OCI-LY1 (cell line): ENCODE measurements around the gene RYR3.

Experiments
- H2AFZ ChIP-seq: fragments of 200-600 bp; sonication (generic), shearing (Covaris generic); 2 replicates; pipeline ENCODE4 v1.6.0; 2014; ENCODE audit warnings: antibody characterized with exemption, mild to moderate bottlenecking, low read length
- H3F3A ChIP-seq: fragments of 200-600 bp; sonication (generic), shearing (Covaris generic); 2 replicates; pipeline ENCODE4 v1.6.0; 2014; ENCODE audit warnings: mild to moderate bottlenecking, antibody characterized with exemption, low read length, moderate library complexity; ENCODE audit not compliant: insufficient read depth
- H3K27ac ChIP-seq: fragments of 200-600 bp; sonication (generic); 2 replicates; pipeline ENCODE4 v1.5.1; 2014; ENCODE audit warnings: low read length, mixed run types, mild to moderate bottlenecking, low read depth; ENCODE audit not compliant: poor library complexity, severe bottlenecking
- H3K27me3 ChIP-seq: fragments of 200-600 bp; sonication (generic); 2 replicates; pipeline ENCODE4 v1.6.0; 2014; ENCODE audit warnings: antibody characterized with exemption, mild to moderate bottlenecking, low read length, moderate library complexity; ENCODE audit not compliant: insufficient read depth
- H3K36me3 ChIP-seq: fragments of 200-600 bp; sonication (generic); 2 replicates; pipeline ENCODE4 v1.6.1; 2014; ENCODE audit warnings: mild to moderate bottlenecking, antibody characterized with exemption, low read length, moderate library complexity, mixed read lengths; ENCODE audit not compliant: insufficient read depth
- H3K4me1 ChIP-seq: fragments of 200-600 bp; sonication (generic); 2 replicates; pipeline ENCODE4 v1.5.1; 2014; ENCODE audit warnings: mild to moderate bottlenecking, low read length, moderate library complexity; ENCODE audit not compliant: insufficient read depth, severe bottlenecking
- H3K4me2 ChIP-seq: fragments of 200-600 bp; sonication (generic), shearing (Covaris generic); 2 replicates; pipeline ENCODE4 v1.6.1; 2014; ENCODE audit warnings: low read length
- H3K4me3 ChIP-seq: fragments of 200-600 bp; sonication (generic); 2 replicates; pipeline ENCODE4 v1.5.1; 2014; ENCODE audit warnings: low read length, low read depth, mild to moderate bottlenecking, mixed read lengths; ENCODE audit not compliant: poor library complexity, severe bottlenecking
- H3K79me2 ChIP-seq: fragments of 200-600 bp; shearing (Covaris generic); 2 replicates; pipeline ENCODE4 v1.6.1; 2016; ENCODE audit warnings: mixed run types, low read length, mixed read lengths; ENCODE audit not compliant: insufficient read depth
- H3K9ac ChIP-seq: fragments of 200-600 bp; sonication (generic), shearing (Covaris generic); 2 replicates; pipeline ENCODE4 v1.6.1; 2014; ENCODE audit warnings: mild to moderate bottlenecking, low read length, mixed read lengths
- H3K9me2 ChIP-seq: fragments of 200-600 bp; sonication (generic), shearing (Covaris generic); 2 replicates; pipeline ENCODE4 v1.6.1; 2014; ENCODE audit warnings: low read depth, mild to moderate bottlenecking, low read length, mixed read lengths
- H3K9me3 ChIP-seq: fragments of 200-600 bp; shearing (Covaris generic); 2 replicates; pipeline ENCODE4 v1.6.1; 2014; ENCODE audit warnings: low read length, mixed read lengths
- H4K20me1 ChIP-seq: fragments of 200-600 bp; sonication (generic), shearing (Covaris generic); 2 replicates; pipeline ENCODE4 v1.6.0; 2016; ENCODE audit warnings: mild to moderate bottlenecking, low read length; ENCODE audit not compliant: insufficient read depth
- CTCF ChIP-seq: fragments of 200-600 bp; sonication (generic), shearing (Covaris generic); IDR thresholded peaks from 2 replicates; pipeline ENCODE4 v1.5.1; 2017; ENCODE audit warnings: mild to moderate bottlenecking, antibody characterized with exemption, low read length, moderate library complexity, mixed read lengths
- EZH2 ChIP-seq: fragments of 200-600 bp; sonication (generic), shearing (Covaris generic); IDR thresholded peaks from 2 replicates; pipeline ENCODE4 v1.8.0; 2017; ENCODE audit warnings: borderline replicate concordance, mixed run types, mild to moderate bottlenecking, antibody characterized with exemption, low read length, moderate library complexity, mixed read lengths

The RYR3 gene

DNA sequence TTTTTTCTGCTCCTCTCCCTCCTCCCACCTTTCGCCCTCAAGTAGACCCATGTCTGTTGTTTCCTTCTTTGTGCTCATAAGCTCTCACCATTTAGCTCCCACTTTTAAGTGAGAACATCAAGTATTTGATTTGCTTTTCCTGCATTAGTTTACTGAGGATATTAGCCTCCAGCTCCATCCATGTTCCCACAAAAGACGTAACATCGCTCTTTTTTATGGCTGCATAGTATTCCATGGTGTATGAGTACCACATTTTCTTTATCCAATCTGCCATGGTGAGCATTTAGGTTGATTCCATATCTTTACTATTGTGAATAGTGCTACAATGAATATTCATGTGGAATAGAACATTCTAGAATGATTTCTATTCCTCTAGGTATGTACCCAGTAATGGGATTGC lies 178.6 kb downstream of the RYR3 start:
- Histone ChIP-seq H3K9me3 (no peaks in the 10 kb centered on the region), H3F3A (no peaks in the 10 kb centered on the region), H3K4me1 (no peaks in the 10 kb centered on the region), H4K20me1 (no peaks in the 10 kb centered on the region), H3K4me3 (no peak overlapping the region), H3K27ac (no peak overlapping the region), H3K27me3 (no peaks in the 10 kb centered on the region), H3K9ac (no peak overlapping the region), H2AFZ (no peak overlapping the region), H3K79me2 (no peaks in the 10 kb centered on the region), H3K4me2 (no peak overlapping the region), H3K9me2 (no peaks in the 10 kb centered on the region), H3K36me3 (no peaks in the 10 kb centered on the region)
- TF ChIP-seq EZH2, result no peak
- no peak for TF ChIP-seq CTCF

DNA sequence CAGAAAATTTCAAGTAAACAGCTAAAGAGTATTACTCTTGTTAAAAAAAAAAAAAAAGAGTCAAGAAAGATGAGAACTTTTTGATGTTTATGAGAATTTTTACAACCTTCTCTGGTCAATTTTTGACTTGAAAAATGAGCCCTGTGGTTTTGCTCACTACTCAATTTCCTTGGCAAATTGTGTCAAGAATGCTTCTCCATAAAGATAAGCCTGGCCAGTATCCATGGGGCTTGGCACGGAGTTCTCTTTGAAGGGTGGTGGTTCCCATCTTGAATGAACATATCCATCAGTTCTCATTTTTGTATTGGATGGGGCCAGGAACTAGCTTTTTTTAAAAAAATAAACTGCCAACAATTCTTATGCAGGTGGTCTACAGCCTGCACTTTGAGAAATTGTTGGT lies 179.9 kb downstream of the RYR3 start:
- Histone ChIP-seq H3K9me3 (no peaks in the 10 kb centered on the region), H4K20me1 (no peaks in the 10 kb centered on the region), H2AFZ (no peak overlapping the region), H3K27me3 (no peaks in the 10 kb centered on the region), H3K4me3 (no peak overlapping the region), H3K4me1 (no peaks in the 10 kb centered on the region), H3F3A (no peaks in the 10 kb centered on the region), H3K79me2 (no peaks in the 10 kb centered on the region), H3K36me3 (no peaks in the 10 kb centered on the region), H3K9ac (no peak overlapping the region), H3K9me2 (no peaks in the 10 kb centered on the region), H3K4me2 (no peak overlapping the region), H3K27ac (no peak overlapping the region)
- no peak for TF ChIP-seq EZH2
- no peak for TF ChIP-seq CTCF

GRCh38 chr15:33492434-33493052 lies 181.8 kb downstream of the RYR3 start:
- no peak overlapping the region for H3K27ac ChIP-seq
- H3K9me3 ChIP-seq, result no peaks in the 10 kb centered on the region
- no peaks in the 10 kb centered on the region for H4K20me1 ChIP-seq
- no peak overlapping the region for H2AFZ ChIP-seq
- no peaks in the 10 kb centered on the region for H3K36me3 ChIP-seq
- TF ChIP-seq CTCF, result no peak
- no peak for TF ChIP-seq EZH2
- no peak overlapping the region for H3K4me3 ChIP-seq
- no peaks in the 10 kb centered on the region for H3K27me3 ChIP-seq
- H3K9me2 ChIP-seq, result no peaks in the 10 kb centered on the region
- H3K79me2 ChIP-seq, result no peaks in the 10 kb centered on the region
- no peaks in the 10 kb centered on the region for H3F3A ChIP-seq
- H3K4me1 ChIP-seq, result no peaks in the 10 kb centered on the region
- no peak overlapping the region for H3K4me2 ChIP-seq
- H3K9ac ChIP-seq, result no peak overlapping the region
